ENCODE results near the gene GSG1L2. TPM values are rescaled to one million over a fixed set of nuclear protein-coding genes. Genes with fewer than 3 reads are reported as not detected.

Gene GSG1L2
- total and polyA plus RNA-seq, 2 of the 4 experiments (the other 2 are of a cell fraction), result not detected

GRCh38 chr17:9767432-9767991 is 54.4 kb downstream of the GSG1L2 start:
- H3K27me3 ChIP-seq (ENCODE audit: control insufficient read depth, insufficient read depth, low read length), result no peaks in the 10 kb centered on the region; the same call in 1 of the 2 replicates
- H3K4ac ChIP-seq (ENCODE audit: low read depth, low read length), result no peak overlapping the region
- H3K9me3 ChIP-seq (ENCODE audit: control insufficient read depth, insufficient read depth, low read length), result no peaks in the 10 kb centered on the region
- in situ Hi-C loops (cut with MboI; ENCODE audit: low sequenced_read_pairs) (no loop called here), dilution Hi-C loops (cut with HindIII; ENCODE audit: low sequenced_read_pairs, unreplicated experiment) (no loop called here), intact Hi-C loops (cut with micrococcal nuclease) (no loop called here)
- no peak overlapping the region for H2BK20ac ChIP-seq (ENCODE audit: low read depth, low read length)
- H3K4me3 ChIP-seq (ENCODE audit: insufficient read depth, low read depth, low read length), result no peak overlapping the region
- no peaks in the 10 kb centered on the region for H3K9me1 ChIP-seq (ENCODE audit: insufficient read depth, low read length)
- H3K27ac ChIP-seq (ENCODE audit: insufficient read depth, low read length), result no peak overlapping the region
- H4K91ac ChIP-seq (ENCODE audit: insufficient read depth, low read depth, low read length), result no peak overlapping the region
- no peak overlapping the region for H3K4me2 ChIP-seq (ENCODE audit: low read depth, low read length)
- H2AFZ ChIP-seq (replicated peaks; ENCODE audit: low read length, poor library complexity), result no peak overlapping the region
- H3K4me1 ChIP-seq (ENCODE audit: control insufficient read depth, insufficient read depth, low read length), result no peaks in the 10 kb centered on the region
- H2BK120ac ChIP-seq (ENCODE audit: low read depth, low read length), result no peak overlapping the region
- ATAC-seq (ENCODE audit: low read depth), result no peak
- ChIA-PET POLR2A (ENCODE audit: unreplicated experiment) (no interaction called here), CTCF (no interaction called here)
- TF ChIP-seq POLR2A (IDR thresholded peaks at IDR 0.05; ENCODE audit: low read depth, low read length) (no peak), NFE2L2 (IDR thresholded peaks at IDR 0.05; ENCODE audit: low read depth, low read length) (no peak), RAD21 (IDR thresholded peaks at IDR 0.05; ENCODE audit: low read length) (no peak), MAZ (IDR thresholded peaks at IDR 0.05; ENCODE audit: borderline replicate concordance, low read depth, low read length) (no peak), USF2 (IDR thresholded peaks at IDR 0.05; ENCODE audit: low read depth, low read length) (no peak), CTCF (conservative IDR thresholded peaks at IDR 0.05; ENCODE audit: low read depth, low read length) (no peak), CHD1 (IDR thresholded peaks at IDR 0.05; ENCODE audit: low read depth, low read length) (no peak), RCOR1 (IDR thresholded peaks at IDR 0.05; ENCODE audit: insufficient replicate concordance, low read length) (no peak), ELK1 (IDR thresholded peaks at IDR 0.05; ENCODE audit: borderline replicate concordance, low read depth, low read length) (no peak), FOS (IDR thresholded peaks at IDR 0.05; ENCODE audit: low read depth, low read length) (no peak), BHLHE40 (IDR thresholded peaks at IDR 0.05; ENCODE audit: low read depth, low read length) (no peak), RFX5 (IDR thresholded peaks at IDR 0.05; ENCODE audit: low read depth, low read length) (no peak), SMC3 (IDR thresholded peaks at IDR 0.05; ENCODE audit: low read depth, low read length) (no peak), CEBPB (IDR thresholded peaks at IDR 0.05; ENCODE audit: low read depth, low read length) (no peak), MAFK (IDR thresholded peaks at IDR 0.05; ENCODE audit: low read depth, low read length) (no peak), MXI1 (IDR thresholded peaks at IDR 0.05; ENCODE audit: borderline replicate concordance, low read depth, low read length) (no peak)
- no peak overlapping the region for H4K8ac ChIP-seq (ENCODE audit: low read depth in 2 of 2, low read length in 2 of 2)
- no peak overlapping the region for H3K23ac ChIP-seq (ENCODE audit: low read depth, low read length)
- no peak overlapping the region for H3K18ac ChIP-seq (ENCODE audit: low read depth, low read length)
- H2AK5ac ChIP-seq (ENCODE audit: low read depth, low read length), result no peak overlapping the region
- no peak for DNase-seq
- no peak overlapping the region for H2AK9ac ChIP-seq (replicated peaks; ENCODE audit: low read depth, low read length, poor library complexity)
- no peaks in the 10 kb centered on the region for H3K79me1 ChIP-seq (ENCODE audit: low read depth in 1 of 2, low read length in 2 of 2)
- H3K56ac ChIP-seq (ENCODE audit: extremely low read depth, insufficient read depth, low read length), result no peak overlapping the region
- no peak overlapping the region for H2BK5ac ChIP-seq (ENCODE audit: low read depth, low read length, poor library complexity, severe bottlenecking)
- H2BK15ac ChIP-seq (ENCODE audit: low read depth, low read length), result no peak overlapping the region
- no peaks in the 10 kb centered on the region for H3K36me3 ChIP-seq (ENCODE audit: control insufficient read depth, insufficient read depth, low read length)
- no peaks in the 10 kb centered on the region for H4K20me1 ChIP-seq (ENCODE audit: insufficient read depth, low read length)
- H4K5ac ChIP-seq (ENCODE audit: low read depth, low read length), result no peak overlapping the region
- BruUV-seq (replicated peaks), result no TSS peak
- no peak overlapping the region for H3K9ac ChIP-seq (ENCODE audit: low read depth, low read length)
- 42% methylated on average over 3 of the region's 7 CpGs; no CpG with 5 or more reads in 1 of the 2 experiments for WGBS, 2 experiments (ENCODE audit: extremely low coverage in 2 of 2, insufficient read length in 1 of 2)
- no peak overlapping the region for H3K14ac ChIP-seq (replicated peaks; ENCODE audit: low read depth, low read length)

Data from IMR-90 (cell line).